Measurements from ENCODE around the gene ATF3. TPM values are rescaled to one million over a fixed set of nuclear protein-coding genes. Genes with fewer than 3 reads are reported as not detected.

ATF3 gene, protein sequence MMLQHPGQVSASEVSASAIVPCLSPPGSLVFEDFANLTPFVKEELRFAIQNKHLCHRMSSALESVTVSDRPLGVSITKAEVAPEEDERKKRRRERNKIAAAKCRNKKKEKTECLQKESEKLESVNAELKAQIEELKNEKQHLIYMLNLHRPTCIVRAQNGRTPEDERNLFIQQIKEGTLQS
- total RNA-seq (10 to 100 TPM; 58.8 to 59.0 TPM), polyA plus RNA-seq (not detected)

DNA sequence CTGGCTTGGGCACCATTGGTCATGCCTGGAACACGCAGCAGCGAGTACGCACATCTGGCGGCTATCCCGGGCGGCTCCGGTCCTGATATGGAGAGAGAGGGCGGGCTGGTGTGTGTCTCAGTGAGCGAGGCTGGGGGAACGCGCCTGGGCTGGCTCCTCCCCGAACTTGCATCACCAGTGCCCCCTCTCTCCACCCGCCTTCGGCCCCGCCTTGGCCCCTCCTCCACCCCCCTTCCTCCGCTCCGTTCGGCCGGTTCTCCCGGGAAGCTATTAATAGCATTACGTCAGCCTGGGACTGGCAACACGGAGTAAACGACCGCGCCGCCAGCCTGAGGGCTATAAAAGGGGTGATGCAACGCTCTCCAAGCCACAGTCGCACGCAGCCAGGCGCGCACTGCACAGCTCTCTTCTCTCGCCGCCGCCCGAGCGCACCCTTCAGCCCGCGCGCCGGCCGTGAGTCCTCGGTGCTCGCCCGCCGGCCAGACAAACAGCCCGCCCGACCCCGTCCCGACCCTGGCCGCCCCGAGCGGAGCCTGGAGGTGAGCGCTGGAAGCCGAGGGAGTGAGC lies at the start of gene ATF3:
ATF3 (plus strand) TSS at position 370 of the 567 bp plus-strand sequence. CDS start 6,261 bp downstream, outside the sequence.
- Histone ChIP-seq H3K36me3 (ENCODE audit: insufficient read depth, low read length) (no peaks in the 10 kb centered on the region), H3K27me3 (ENCODE audit: insufficient read depth, low read length, poor library complexity, severe bottlenecking) (peaks cover 40% of the 10 kb centered on the region), H3K4me1 (ENCODE audit: insufficient read depth, low read length) (peaks cover 26% of the 10 kb centered on the region), H3K9me3 (ENCODE audit: low read length) (no peaks in the 10 kb centered on the region), H3K27ac (ENCODE audit: low read depth, low read length) (peak within 1 kb of the TSS; percentile 71), H3K4me3 (ENCODE audit: low read length) (peak within 1 kb of the TSS; percentile 62)
- Mint-ChIP-seq H3K4me3 (peak within 1 kb of the TSS; percentile 91 to 100 (median 96)), H3K27me3 (peaks cover 44 to 62% of the 10 kb centered on the region in 2 donors), H3K27ac (peak within 1 kb of the TSS; percentile 70 to 98 (median 92)), H3K4me1 (peaks cover 18 to 32% (median 28%) of the 10 kb centered on the region in 3 donors), H3K36me3 (peaks cover 0 to 7% (median 2%) of the 10 kb centered on the region in 3 donors), H3K9me3 (no peaks in the 10 kb centered on the region)
- peak; percentile 50 to 92 (median 83) for DNase-seq
- ChIA-PET POLR2A (interaction anchor here (0.9 to 2.2 kb wide), 3 partner anchors 11 to 50 kb away, joined by 4 to 16 read pairs (median 6); no protein-coding TSS in a partner anchor), CTCF (interaction anchor here (0.9 to 2.1 kb wide), 5 partner anchors 8 to 42 kb away, joined by 3 to 6 read pairs (median 3); no protein-coding TSS in a partner anchor)

DNA sequence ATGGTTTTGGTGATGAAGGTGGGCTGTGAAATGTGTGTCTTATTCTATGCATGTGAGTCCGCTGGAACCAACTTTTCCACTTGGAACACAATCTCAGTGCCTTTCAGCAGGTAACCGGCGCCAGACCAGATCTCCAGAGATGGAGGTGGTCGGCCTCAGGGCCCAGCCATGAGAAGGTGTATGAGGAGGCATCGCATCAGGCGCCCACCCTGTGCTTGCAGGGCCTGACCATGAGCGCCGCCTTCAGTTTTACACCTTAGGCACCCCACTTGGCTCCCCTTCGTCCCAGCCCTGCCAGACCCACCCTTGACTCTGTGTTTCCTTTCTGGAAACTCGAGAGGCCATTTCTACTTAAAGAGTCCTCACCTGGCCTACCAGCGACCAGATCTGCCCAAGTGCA lies 48.6 kb upstream of the ATF3 start:
- no peaks in the 10 kb centered on the region for H3K36me3 ChIP-seq (ENCODE audit: insufficient read depth, low read length)
- H3K4me3 ChIP-seq (ENCODE audit: low read length): no peak overlapping the region
- no peak overlapping the region for H3K27ac ChIP-seq (ENCODE audit: low read depth, low read length)
- H3K27me3 Mint-ChIP-seq: peaks cover 0 to 5% of the 10 kb centered on the region in 2 donors
- peaks cover 0 to 2% (median 0%) of the 10 kb centered on the region in 3 donors for H3K36me3 Mint-ChIP-seq
- peak overlapping the region in 6 of 7 donors; percentile 32 to 93 (median 86) for H3K4me3 Mint-ChIP-seq
- ChIA-PET POLR2A (no interaction called here), CTCF (interaction anchor here (1.3 kb wide), 1 partner anchor 83 kb away, joined by 3 read pairs; no protein-coding TSS in a partner anchor)
- H3K27ac Mint-ChIP-seq: peak overlapping the region in 6 of 8 donors; percentile 55 to 98 (median 96)
- H3K9me3 ChIP-seq (ENCODE audit: low read length): no peaks in the 10 kb centered on the region
- peaks cover 10% of the 10 kb centered on the region for H3K4me1 ChIP-seq (ENCODE audit: insufficient read depth, low read length)
- no peaks in the 10 kb centered on the region for H3K27me3 ChIP-seq (ENCODE audit: insufficient read depth, low read length, poor library complexity, severe bottlenecking)
- no peak for DNase-seq
- H3K4me1 Mint-ChIP-seq: peaks cover 9 to 14% (median 13%) of the 10 kb centered on the region in 3 donors
- peaks cover 0 to 4% (median 0%) of the 10 kb centered on the region in 5 donors for H3K9me3 Mint-ChIP-seq

DNA sequence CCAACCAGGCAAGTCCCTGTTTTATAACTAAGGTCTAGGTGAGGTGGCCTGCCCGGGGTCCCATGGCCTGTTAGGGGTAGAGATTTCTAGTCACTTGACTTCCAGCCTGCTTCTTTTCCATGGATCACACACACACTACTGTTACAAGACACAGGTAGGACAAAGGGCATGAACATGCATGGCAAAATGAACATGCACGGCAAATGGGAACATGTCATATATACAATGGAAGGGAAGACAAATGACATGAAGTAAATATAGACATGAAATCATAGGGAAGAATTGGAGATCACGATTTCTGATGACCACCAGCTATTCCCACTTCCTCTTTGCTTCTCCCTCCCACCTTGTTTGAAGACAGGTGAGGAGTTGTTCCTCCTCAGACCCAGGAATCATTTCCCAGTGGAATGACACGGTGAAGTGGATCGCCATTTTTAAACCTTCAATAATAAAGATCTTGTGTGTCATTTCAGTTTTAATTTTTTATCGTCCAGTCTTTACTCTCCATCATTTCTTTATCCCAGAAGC lies 47.6 kb upstream of the ATF3 start:
- peaks cover 9 to 14% (median 13%) of the 10 kb centered on the region in 3 donors for H3K4me1 Mint-ChIP-seq
- H3K4me3 Mint-ChIP-seq: peak overlapping the region in 3 of 7 donors; percentile 26 to 69 (median 52)
- Histone ChIP-seq H3K27ac (ENCODE audit: low read depth, low read length) (no peak overlapping the region), H3K27me3 (ENCODE audit: insufficient read depth, low read length, poor library complexity, severe bottlenecking) (no peaks in the 10 kb centered on the region), H3K9me3 (ENCODE audit: low read length) (no peaks in the 10 kb centered on the region), H3K4me3 (ENCODE audit: low read length) (no peak overlapping the region), H3K4me1 (ENCODE audit: insufficient read depth, low read length) (peaks cover 10% of the 10 kb centered on the region), H3K36me3 (ENCODE audit: insufficient read depth, low read length) (no peaks in the 10 kb centered on the region)
- ChIA-PET POLR2A (no interaction called here), CTCF (no interaction called here)
- H3K36me3 Mint-ChIP-seq: peaks cover 0 to 2% (median 0%) of the 10 kb centered on the region in 3 donors
- H3K27ac Mint-ChIP-seq: peak overlapping the region in 4 of 8 donors; percentile 12 to 55 (median 35)
- peaks cover 0 to 4% (median 0%) of the 10 kb centered on the region in 5 donors for H3K9me3 Mint-ChIP-seq
- no peak for DNase-seq
- H3K27me3 Mint-ChIP-seq: no peaks in the 10 kb centered on the region

DNA sequence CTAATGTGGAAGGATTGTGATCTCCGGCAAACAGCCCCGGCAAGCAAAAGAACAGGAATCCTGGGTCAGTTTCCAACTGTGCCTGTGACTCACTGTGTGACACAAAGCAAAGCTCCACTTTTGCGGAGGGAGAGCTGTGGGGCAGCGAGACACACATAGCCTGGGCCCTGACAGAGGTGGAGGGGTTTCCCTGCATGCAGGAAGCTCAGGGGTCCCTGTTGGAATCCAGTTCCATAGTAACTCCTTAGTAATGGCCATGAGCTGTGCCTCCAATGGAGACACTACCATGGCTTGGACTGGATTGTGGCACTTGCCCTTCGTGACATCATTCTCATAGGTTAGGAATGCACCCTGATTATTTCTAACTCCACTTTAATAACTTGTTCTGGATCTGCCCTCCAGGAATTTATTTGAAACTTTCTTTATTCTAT lies 47.0 kb upstream of the ATF3 start:
- H3K4me3 Mint-ChIP-seq: peak overlapping the region in 1 of 7 donors; percentile 69
- Histone ChIP-seq H3K27ac (ENCODE audit: low read depth, low read length) (no peak overlapping the region), H3K36me3 (ENCODE audit: insufficient read depth, low read length) (no peaks in the 10 kb centered on the region), H3K4me3 (ENCODE audit: low read length) (no peak overlapping the region), H3K4me1 (ENCODE audit: insufficient read depth, low read length) (peaks cover 10% of the 10 kb centered on the region), H3K9me3 (ENCODE audit: low read length) (no peaks in the 10 kb centered on the region), H3K27me3 (ENCODE audit: insufficient read depth, low read length, poor library complexity, severe bottlenecking) (no peaks in the 10 kb centered on the region)
- POLR2A ChIA-PET: no interaction called here
- H3K27me3 Mint-ChIP-seq: no peaks in the 10 kb centered on the region
- H3K4me1 Mint-ChIP-seq: peaks cover 13 to 19% (median 17%) of the 10 kb centered on the region in 3 donors
- peaks cover 0 to 4% (median 0%) of the 10 kb centered on the region in 5 donors for H3K9me3 Mint-ChIP-seq
- CTCF ChIA-PET: no interaction called here
- no peak for DNase-seq
- peak overlapping the region in 2 of 8 donors; percentile 20 to 55 for H3K27ac Mint-ChIP-seq
- H3K36me3 Mint-ChIP-seq: peaks cover 0 to 2% (median 0%) of the 10 kb centered on the region in 3 donors

DNA sequence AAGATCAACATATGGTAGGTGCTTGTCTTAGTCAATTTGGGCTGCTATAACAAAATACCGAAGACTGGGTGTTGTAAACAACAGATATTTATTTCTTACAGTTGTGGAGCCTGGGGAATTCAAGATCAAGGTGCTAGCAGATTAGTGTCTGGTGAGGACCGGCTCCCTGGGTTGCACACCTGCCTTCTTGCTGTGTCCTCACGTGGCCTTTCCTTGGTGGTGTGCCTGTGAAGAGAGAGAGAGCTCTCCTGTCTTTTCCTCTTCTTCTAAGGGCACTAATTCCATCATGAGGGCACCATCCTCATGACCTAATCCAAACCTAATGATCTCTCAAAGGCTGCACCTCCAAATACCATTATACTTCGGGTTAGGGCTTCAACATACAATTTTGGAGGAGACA lies 45.8 kb upstream of the ATF3 start:
- ChIA-PET POLR2A (no interaction called here), CTCF (no interaction called here)
- H3K4me3 ChIP-seq (ENCODE audit: low read length): no peak overlapping the region
- H3K27me3 Mint-ChIP-seq: no peaks in the 10 kb centered on the region
- H3K27ac ChIP-seq (ENCODE audit: low read depth, low read length): no peak overlapping the region
- no peaks in the 10 kb centered on the region for H3K27me3 ChIP-seq (ENCODE audit: insufficient read depth, low read length, poor library complexity, severe bottlenecking)
- peaks cover 18 to 30% (median 30%) of the 10 kb centered on the region in 3 donors for H3K4me1 Mint-ChIP-seq
- peaks cover 16% of the 10 kb centered on the region for H3K4me1 ChIP-seq (ENCODE audit: insufficient read depth, low read length)
- peak overlapping the region in 2 of 7 donors; percentile 23 to 55 for H3K4me3 Mint-ChIP-seq
- H3K36me3 ChIP-seq (ENCODE audit: insufficient read depth, low read length): no peaks in the 10 kb centered on the region
- peaks cover 0 to 2% (median 2%) of the 10 kb centered on the region in 3 donors for H3K36me3 Mint-ChIP-seq
- no peak overlapping the region for H3K27ac Mint-ChIP-seq
- H3K9me3 ChIP-seq (ENCODE audit: low read length): no peaks in the 10 kb centered on the region
- no peak for DNase-seq
- peaks cover 0 to 4% (median 0%) of the 10 kb centered on the region in 5 donors for H3K9me3 Mint-ChIP-seq

DNA sequence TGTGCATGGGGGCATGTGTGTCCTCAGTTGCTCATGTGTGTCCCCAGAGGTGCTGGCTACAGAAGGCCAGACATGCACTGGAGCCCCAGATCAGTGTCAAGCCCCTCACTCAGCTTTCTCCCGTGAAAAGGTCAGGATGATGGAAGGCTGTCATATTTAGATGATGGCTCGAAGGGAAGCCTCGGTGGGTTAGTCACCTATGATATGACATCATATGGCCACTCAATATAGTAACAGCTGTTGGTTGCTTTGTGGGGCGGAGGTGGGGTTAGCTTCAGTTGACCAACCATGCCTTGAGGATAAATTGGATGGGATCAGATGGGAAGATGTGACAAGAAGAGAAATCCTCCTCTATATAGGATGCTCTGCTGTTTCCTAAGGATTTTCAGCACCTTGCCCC lies 43.5 kb upstream of the ATF3 start:
- POLR2A ChIA-PET: no interaction called here
- Mint-ChIP-seq H3K27ac (peak overlapping the region in 3 of 8 donors; percentile 9 to 80 (median 10)), H3K36me3 (peaks cover 0 to 2% (median 2%) of the 10 kb centered on the region in 3 donors)

DNA sequence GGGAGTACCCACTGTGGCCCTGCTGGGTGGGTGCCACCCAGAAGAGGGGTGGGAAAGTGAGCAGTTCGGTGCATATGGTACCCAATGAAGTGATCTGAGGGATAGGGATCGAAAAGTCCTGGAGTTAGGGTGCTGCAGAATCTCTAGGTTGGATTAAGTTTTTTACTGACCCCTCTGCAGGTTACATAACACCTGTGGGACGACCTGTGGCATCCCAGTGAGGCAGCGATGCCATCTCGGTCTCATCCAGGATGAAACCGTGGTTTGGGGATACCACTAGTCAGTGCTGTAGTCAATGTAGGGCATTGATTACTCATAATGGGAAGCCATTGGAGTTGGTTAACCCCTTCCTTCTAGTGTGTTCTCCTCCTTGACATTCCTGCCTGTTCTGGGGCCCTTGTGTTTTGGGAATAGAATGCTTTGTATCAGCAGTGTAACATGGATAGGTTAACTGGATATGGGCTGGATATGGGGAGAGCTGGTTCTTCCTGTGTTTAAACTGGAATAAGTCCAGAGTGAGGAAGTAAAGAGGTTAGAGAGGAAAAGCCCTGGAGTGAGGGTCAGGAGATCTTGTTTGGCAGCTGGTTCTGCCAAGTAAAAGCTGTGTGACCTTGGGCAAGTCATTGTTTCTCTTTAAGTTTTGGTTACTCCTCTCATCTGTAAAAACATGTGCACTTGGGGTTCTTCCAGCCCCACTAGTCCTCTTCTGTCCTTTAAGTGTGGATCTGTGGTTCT lies 42.8 kb upstream of the ATF3 start:
- Histone ChIP-seq H3K4me3 (ENCODE audit: low read length) (no peak overlapping the region), H3K27ac (ENCODE audit: low read depth, low read length) (no peak overlapping the region), H3K36me3 (ENCODE audit: insufficient read depth, low read length) (no peaks in the 10 kb centered on the region), H3K4me1 (ENCODE audit: insufficient read depth, low read length) (peaks cover 7% of the 10 kb centered on the region), H3K9me3 (ENCODE audit: low read length) (no peaks in the 10 kb centered on the region), H3K27me3 (ENCODE audit: insufficient read depth, low read length, poor library complexity, severe bottlenecking) (no peaks in the 10 kb centered on the region)
- ChIA-PET CTCF (interaction anchor here (2.1 kb wide), 1 partner anchor 88 kb away, joined by 5 read pairs; no protein-coding TSS in a partner anchor), POLR2A (no interaction called here)
- H3K9me3 Mint-ChIP-seq: peaks cover 0 to 4% (median 0%) of the 10 kb centered on the region in 5 donors
- H3K27me3 Mint-ChIP-seq: peaks cover 0 to 2% of the 10 kb centered on the region in 2 donors
- H3K4me3 Mint-ChIP-seq: peak overlapping the region; percentile 87 to 95 (median 91)
- H3K4me1 Mint-ChIP-seq: peaks cover 9 to 19% (median 16%) of the 10 kb centered on the region in 3 donors
- peak overlapping the region in 4 of 8 donors; percentile 78 to 94 (median 90) for H3K27ac Mint-ChIP-seq
- H3K36me3 Mint-ChIP-seq: peaks cover 0 to 2% (median 2%) of the 10 kb centered on the region in 3 donors
- no peak for DNase-seq

More for the DNA sequence above, 43.5 kb upstream of the ATF3 start:
- CTCF ChIA-PET: no interaction called here
- Mint-ChIP-seq H3K4me3 (peak overlapping the region in 6 of 7 donors; percentile 42 to 90 (median 62)), H3K27me3 (peaks cover 0 to 2% of the 10 kb centered on the region in 2 donors), H3K4me1 (peaks cover 9 to 19% (median 16%) of the 10 kb centered on the region in 3 donors), H3K9me3 (peaks cover 0 to 4% (median 0%) of the 10 kb centered on the region in 5 donors)
- Histone ChIP-seq H3K4me3 (ENCODE audit: low read length) (no peak overlapping the region), H3K27ac (ENCODE audit: low read depth, low read length) (no peak overlapping the region), H3K4me1 (ENCODE audit: insufficient read depth, low read length) (peaks cover 7% of the 10 kb centered on the region), H3K27me3 (ENCODE audit: insufficient read depth, low read length, poor library complexity, severe bottlenecking) (no peaks in the 10 kb centered on the region), H3K36me3 (ENCODE audit: insufficient read depth, low read length) (no peaks in the 10 kb centered on the region), H3K9me3 (ENCODE audit: low read length) (no peaks in the 10 kb centered on the region)
- no peak for DNase-seq

All from CD8-positive, alpha-beta memory T cell (primary cell).